NCI-H2029 treated with DMSO at 0.1 percent for 48 hours (cell line): ENCODE measurements around the gene LRP1.
A peak's percentile ranks its signal among the peaks of the same experiment; 100 is the strongest.

Experiments
- DNase-seq: peaks from one replicate; lab custom pipeline; 2025; lab: John Stamatoyannopoulos, UW

LRP1 gene

DNA sequence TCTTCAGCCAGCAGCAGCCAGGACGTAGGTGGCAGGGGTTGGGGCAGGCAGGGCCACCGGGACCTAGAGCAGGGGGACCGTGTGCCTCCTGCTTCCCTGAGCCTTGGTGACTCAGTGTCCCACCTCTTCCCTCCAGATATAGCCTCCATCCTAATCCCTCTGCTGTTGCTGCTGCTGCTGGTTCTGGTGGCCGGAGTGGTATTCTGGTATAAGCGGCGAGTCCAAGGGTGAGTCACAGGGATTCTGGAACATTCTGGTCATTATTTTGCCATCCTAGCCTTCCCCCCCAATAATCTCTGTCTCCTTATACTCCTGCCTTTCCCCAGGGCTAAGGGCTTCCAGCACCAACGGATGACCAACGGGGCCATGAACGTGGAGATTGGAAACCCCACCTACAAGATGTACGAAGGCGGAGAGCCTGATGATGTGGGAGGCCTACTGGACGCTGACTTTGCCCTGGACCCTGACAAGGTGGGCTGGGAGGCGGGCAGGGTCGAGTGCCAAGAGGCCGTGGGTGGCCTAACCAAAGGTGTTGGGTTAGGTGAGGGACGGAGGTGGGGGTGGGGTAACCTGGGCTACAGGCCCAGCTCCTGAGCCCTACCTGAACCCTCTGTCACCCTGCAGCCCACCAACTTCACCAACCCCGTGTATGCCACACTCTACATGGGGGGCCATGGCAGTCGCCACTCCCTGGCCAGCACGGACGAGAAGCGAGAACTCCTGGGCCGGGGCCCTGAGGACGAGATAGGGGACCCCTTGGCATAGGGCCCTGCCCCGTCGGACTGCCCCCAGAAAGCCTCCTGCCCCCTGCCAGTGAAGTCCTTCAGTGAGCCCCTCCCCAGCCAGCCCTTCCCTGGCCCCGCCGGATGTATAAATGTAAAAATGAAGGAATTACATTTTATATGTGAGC is 83.8 kb downstream of the LRP1 start:
- DNase-seq = no peak

DNA sequence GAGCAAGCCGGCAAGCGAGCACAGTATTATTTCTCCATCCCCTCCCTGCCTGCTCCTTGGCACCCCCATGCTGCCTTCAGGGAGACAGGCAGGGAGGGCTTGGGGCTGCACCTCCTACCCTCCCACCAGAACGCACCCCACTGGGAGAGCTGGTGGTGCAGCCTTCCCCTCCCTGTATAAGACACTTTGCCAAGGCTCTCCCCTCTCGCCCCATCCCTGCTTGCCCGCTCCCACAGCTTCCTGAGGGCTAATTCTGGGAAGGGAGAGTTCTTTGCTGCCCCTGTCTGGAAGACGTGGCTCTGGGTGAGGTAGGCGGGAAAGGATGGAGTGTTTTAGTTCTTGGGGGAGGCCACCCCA is 84.4 kb downstream of the LRP1 start:
- no peak for DNase-seq

DNA sequence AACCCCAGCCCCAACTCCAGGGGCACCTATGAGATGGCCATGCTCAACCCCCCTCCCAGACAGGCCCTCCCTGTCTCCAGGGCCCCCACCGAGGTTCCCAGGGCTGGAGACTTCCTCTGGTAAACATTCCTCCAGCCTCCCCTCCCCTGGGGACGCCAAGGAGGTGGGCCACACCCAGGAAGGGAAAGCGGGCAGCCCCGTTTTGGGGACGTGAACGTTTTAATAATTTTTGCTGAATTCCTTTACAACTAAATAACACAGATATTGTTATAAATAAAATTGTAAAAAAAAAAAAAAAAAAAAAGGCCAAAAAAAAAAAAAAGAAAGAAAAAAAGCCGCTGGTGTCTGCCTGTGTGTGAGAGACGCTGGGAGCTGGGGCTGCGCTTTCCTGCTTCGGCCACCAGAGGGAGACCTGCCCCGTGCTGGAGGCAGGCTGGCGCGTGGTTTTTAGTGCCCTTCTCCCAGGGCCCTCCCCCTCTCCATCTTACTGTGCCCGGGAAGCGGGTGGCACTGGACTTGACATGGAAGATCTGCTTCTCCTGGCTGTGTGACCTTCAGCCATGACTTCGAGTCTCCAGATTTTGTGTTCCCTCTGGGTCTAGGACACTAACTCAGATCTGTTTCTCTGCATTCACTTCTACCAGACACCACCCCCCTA is 84.9 kb downstream of the LRP1 start:
- DNase-seq = peak; percentile 69

DNA sequence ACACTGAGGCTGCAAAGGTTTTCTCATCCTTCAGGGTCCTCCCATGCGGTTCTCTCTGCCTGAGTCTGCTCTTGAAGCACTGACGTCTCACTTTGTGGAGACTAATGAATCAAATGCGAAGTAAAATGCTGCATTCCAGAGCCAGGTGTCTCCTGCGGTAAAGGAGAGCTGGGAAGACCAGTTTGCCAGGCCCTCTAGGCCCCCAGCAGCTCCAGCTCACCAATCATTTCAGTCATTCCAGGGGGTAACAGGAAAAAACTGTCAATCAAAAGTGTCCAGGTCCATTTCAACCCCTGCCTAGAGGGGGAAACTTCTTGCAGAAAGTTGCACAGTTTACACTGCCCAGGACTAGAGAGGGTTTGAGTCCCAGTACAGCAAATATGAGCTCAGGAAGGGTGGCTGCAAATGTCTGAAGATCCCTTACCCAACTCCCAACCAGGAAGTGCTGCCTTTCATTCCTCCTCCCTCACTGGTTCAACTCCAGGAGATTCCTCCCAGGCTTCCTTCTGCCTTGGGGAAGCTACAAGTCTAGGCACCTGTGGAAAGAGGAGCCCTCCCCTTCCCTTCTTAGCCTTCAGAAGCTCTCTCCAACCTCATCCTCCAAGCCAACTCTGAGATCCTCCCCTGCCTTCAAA is 85.6 kb downstream of the LRP1 start:
- DNase-seq = no peak

DNA sequence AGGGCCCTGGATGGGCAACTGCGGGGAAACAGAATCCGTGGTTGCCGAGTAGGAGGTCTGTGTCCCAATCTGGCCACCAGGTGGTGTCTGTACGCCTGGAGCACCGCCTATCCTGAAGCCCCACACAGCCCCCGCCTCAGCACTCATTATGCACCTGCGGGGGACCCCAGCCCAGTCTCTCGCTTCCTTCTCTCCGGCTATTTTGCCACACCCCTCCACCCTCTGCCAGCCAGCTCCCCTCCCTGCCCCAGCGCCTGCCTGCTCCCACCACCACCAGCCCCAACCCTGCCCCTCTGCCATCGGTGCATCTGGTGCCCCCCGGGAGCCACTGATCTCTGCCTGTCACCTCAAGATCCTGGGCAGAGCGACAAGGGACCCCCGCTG is 86.1 kb downstream of the LRP1 start:
- peak; percentile 65 for DNase-seq

DNA sequence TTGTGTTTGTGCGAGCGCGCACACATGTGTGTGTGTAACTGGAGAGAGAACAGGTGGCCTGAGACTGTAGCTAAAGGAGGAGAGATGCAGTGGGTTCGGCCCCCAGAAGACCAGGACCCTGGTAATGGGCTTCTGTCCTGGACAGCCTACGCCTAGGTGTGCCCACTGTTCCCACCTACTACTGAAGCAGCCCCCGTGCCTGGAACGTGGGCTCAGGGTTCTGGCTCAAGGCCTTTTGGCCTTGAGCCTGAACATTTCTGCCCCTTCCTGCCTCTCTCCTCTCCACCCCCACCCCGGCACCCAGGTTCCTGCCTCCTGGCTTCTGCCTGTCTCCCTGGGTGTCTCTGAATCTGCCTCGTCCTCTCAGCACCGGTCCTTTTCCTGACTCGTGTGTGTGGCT is 86.8 kb downstream of the LRP1 start:
- no peak for DNase-seq

DNA sequence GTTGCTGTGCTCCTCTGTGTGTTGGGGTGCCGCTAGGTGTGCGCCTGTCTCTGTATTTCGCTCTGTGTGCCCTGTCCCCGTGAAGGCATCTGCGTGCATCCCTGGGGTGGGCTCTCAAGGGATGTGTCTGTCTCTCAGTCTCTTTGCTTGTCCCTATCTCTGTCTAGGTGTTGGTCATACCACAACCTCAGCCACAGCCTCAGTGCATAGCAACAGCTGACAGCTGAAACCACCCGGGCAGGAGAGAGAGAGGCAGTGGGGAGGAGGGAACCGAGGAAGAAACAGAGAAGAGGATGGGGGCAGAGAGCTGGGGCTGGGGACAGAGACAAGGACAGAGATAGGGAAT is 87.4 kb downstream of the LRP1 start:
- DNase-seq = no peak

DNA sequence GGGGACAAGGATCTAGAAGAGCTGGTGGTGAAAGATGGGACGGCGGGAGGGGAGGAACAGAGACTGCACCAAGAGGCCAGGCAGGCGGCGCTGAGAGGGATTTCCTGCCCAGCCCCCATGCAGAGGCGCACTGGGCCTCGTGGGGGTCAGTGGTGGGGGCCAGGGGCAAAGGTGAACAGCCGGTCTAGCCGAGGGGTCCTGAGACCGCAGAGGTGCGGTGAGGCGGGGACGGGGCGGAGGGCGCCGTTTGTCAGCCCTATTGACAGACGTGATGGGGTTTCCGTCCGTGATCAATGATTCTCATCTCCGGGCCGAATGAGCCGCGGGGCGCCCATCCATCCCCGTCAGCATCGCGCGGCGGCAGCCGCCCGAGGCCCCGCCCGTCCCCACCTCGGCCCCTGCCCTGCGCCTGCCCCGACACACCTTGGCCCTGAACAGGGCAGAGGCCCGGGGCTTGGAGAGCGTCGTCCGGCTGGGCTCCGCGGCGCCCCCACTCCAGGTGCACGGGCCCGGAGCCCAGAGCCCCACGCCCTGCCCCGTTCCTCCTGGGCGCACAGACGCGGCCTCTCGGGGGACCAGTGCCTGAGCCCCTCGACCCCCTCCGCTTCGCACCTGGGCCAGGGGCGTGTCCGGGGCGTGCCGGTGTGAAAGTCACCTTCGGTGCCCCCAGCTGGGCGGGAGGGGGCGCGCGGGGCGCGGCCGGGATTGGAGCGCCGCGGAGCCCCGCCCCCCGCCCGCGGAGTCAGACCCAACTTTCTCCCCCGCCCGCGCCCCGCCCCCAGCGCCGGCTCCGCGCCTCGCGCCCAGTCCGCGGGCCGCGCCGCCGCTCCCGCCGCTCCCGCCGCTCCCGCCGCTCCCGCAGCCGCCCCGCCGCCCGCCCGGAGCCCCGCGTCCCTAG is 88.0 kb downstream of the LRP1 start, which contains the start of gene NXPH4:
Gene NXPH4 (plus strand): TSS at position 781 of the 898 bp plus-strand sequence. CDS start 176 bp downstream, outside the sequence.
- DNase-seq = no peak

DNA sequence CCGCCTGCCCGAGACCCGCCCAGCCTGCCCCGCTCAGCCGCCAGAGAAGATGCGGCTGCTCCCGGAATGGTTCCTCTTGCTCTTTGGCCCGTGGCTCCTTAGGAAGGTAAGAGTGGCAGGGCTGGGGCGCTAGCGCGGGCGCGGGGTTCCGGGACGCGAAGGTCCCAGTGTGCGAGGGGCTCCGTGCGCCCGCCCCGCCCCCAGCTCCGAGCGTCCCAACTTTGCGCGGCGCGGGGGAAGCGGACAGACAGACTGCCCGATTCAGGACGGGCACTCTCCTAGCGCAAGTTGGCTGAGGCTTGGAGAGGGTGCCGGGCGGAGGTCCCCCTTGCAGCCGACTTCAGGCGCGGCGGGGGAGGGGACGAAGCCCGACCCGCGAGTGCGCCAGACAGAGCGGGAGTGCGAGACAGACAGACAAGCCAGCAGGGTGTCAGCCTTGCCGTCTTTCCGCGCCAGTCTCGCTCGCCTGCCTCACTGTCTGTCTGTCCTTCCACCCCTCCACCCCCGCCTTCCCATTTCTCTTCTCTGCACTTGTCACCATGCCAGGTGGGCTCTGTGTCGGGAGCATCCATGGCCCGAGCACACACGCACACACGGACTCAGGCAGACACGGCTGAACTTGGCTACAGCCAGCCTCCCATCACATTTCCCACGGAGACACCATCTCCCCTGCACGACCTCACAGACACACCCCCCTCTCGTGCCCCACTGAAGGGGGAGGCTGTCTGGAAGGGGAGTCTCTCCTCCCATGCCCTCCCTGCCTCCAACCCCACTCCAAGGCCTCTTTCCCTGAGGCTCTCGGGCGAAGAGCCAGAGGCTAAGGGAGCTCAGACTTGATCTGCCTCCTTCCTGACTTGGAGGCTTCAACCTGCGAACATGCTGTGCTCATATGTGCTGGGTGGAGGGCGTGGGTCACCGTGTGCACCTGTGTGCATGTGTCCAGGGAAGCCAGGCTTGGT is 88.9 kb downstream of the LRP1 start:
- no peak for DNase-seq

DNA sequence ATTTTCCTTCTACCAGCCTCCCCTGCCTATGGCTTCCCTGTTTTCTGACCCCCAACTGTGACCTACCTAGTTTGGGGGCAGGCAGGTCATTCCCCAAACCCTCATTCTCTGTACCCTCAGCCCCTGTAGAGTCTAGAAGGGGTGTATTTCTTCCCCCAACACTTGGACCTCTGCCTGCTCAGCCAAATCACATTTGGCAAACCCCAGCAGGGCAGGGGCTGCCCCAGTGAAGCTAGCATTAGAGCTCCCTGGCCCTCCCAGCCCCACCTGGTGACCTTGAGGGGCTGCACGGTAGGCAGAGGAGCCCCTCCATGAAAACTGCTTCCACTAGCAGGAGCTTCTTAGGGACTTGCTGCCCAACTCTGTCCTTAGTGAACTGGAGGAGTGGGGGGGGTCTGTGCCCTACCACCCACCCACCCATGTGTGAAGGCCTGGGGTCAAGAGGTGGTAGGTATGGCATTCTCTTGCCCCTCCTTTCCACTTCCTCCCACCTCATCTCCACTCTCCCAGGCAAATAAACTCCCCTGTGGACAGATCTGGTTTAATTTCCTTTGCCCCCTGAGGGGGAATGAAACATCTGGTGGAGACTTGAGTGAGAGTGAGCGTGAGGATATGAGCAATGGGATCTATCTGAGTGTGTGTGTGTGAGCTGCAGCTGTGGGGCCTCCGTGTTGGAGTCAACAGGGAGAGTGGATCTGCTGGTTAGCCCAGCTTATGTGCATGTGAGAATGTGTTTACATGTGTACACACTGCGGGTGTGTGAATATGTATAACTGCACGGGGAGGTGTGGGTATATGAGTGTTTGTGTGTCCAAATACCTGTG is 90.0 kb downstream of the LRP1 start:
- no peak for DNase-seq

DNA sequence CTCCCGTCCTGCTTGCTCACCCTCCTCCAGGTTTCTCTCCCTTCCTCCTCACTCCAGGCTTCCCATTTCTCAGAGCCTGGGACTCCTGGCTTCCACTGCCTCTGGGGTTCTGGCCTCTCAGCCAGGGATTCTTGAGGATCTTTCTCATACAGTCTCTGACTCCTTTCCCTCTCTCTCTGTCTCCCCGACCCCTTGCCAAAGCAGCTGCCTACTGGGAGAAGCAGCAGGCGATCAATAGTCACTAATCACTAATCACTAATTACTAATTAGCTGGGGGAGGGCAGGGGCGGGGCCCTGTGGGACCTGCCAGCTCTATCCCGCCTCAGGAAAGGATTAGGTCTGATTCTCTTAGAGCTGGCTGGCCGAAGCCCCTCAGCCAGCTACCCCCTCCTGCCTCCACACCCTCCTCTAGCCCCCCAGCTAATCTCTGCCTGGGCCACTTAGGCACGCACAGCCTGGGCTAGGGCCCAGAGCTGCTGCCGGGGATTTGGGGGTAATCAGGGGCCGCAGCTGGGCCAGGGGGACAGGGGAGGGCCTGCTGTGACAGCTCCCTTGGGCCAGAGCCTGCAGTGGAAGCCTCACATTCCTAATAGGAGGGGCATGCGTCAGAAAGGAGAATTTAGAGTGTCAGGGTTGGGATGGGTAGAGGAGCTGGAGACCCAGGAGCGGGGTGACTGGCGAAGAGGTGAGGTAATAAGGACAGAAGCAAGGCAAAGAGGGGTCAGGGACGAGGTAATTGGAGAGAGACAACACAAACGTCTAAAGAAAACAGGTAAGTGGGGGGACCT is 91.1 kb downstream of the LRP1 start:
- no peak for DNase-seq

DNA sequence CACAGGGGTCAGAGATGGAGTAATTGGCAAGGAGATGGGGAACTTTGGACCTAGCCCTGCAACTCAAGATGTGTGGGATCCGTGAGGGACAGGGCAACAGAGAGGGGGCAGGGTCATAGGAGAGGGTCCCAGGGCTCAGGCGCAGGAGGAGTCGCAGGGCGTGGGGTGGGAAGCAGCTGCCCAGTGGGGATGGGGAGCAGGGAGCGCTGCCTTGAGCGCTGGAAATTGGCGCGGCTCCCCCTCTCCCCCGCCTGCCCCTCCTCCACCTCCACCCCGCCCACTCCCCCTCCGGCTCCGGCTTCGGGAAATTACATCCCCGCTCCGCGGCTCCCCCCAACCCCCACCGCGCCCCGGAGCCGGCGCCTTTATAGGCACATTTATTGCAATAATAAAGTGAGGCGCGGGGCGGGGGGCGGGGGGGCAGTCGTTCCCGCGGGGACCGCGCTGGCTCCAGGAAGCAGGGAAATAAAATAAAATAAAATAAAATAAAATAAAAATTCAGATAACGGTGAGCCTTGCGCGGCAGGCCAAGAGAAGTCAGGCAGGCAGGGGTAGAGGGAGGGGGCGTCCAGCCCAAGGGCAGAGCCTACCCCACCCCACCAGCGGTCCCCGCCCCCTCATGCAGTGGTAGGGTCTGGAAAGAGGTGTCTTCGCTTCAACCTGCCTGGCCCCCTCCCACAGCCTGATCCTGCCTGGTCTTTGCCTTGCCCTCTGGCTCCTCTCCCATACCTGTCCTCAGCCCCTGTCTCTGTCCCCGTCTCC is 91.9 kb downstream of the LRP1 start:
- no peak for DNase-seq

DNA sequence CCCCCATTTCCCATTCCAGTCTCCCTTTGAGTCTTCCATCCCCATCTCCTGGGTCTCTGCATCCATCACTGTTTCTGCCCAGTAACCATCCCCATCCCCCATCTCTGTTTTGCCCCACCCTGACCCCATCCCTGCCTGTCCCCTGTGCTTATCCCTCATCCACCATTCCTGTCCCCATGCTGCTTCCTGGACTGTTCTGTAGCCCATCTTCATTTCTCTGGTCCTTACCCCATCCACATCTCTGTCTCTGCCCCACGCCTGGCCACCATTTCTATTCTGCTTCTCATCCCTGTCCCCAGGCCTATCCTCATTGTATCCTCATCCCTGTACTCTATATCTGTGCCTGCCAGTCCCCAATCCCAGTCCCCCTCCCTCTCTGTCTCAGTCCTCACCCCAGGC is 92.5 kb downstream of the LRP1 start:
- no peak for DNase-seq

DNA sequence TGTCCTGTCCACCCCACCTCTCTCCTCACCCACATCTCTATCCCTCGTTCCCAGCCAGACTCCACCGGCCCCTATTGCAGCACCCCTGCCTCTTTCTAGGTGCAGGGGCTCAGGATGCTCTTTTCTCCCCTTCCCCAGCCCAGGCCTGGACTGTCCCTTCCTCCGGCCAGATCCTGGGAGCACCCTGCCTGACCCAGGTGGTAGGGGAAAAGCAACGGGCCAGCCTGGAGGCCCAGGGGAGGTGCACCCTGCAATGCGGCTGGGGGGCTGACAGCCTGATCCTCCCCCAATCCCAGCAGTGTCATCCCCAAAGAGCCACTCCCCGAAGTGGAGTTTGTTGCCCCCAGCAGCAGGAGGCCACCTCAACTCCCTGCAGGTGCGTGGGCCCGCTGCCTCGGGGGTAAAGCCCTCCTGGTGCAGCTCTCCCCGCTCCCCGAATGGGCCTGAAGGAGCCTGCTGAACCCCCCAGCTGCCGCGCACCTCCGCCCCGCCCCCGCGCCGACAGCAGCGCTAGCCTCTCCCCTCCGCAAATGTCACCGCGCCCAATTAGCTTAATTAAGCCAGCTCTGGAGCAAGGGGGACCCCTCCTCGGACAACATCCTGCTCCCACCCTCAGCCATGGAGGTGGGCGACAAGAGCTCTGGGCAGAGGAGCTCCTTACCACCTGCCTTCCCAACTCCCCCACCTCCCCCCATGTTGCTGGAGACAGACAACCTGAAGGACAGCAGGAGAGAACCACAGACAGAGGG is 93.1 kb downstream of the LRP1 start:
- DNase-seq = no peak

DNA sequence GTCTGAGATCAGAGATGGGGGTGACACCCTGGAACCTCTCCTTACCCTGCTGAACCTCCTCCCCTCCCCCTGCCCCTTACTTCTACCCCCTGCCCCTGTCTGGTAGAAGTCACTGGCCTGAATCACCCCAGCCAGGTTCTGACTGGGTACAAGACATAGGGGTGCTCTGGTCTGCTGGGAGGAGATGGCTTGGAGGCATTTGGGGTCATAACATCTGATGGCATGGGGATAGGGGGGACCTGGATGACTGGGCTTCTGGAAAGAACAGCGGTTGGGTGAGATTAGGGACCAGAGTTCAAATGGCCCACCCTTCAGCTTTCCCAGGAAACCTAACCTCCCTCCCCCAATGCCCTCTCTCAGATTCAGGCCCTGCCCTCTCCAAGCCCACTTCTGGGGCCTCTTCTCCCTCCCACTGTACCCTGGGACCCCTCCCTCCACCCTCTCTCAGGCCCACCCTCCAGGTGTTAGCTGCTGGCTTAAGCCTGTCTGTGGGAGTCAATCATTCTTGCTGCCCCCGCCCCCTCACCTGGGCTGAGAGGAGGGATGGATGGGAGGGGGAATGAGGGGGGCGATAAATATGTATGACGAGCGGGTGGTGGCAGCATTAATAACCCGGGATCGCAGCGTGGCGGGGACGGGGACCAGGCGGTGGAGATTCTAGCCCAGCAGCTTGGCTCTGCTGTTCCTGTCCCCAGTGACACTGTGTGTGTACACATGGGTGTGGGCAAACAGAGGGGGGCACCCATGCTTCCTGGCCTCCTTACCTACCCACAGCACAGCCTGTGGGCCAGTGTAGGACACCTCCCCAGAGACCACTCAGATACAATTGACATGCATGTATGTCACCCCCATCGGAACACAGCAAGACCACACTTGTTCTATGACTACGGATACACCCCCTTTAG is 94.3 kb downstream of the LRP1 start:
- no peak for DNase-seq
